GM23248 (cell line): Measurements from ENCODE around the gene BHLHA9. TPM values are rescaled to one million over a fixed set of nuclear protein-coding genes. Genes with fewer than 3 reads are reported as not detected.

ENCODE experiments used
- DNase-seq: peaks from one replicate; pipeline ENCODE4 v3.0.0-alpha.2; 2015
- H2AFZ ChIP-seq: fragments of 200-600 bp; sonication (generic); 2 replicates; pipeline ENCODE4 v1.6.1; 2016; ENCODE audit warnings: antibody characterized with exemption
- H3F3A ChIP-seq: fragments of 200-600 bp; sonication (generic); 2 replicates; pipeline ENCODE4 v1.6.1; 2016; ENCODE audit warnings: mild to moderate bottlenecking, antibody characterized with exemption, mixed run types; ENCODE audit not compliant: insufficient read depth
- H3K27ac ChIP-seq: fragments of 200-600 bp; sonication (generic); 2 replicates; pipeline ENCODE4 v1.5.1; 2016; ENCODE audit warnings: mild to moderate bottlenecking
- H3K27me3 ChIP-seq: fragments of 200-600 bp; sonication (generic); replicated peaks from 2 replicates; pipeline ENCODE4 v1.6.1; 2016; ENCODE audit warnings: mild to moderate bottlenecking; ENCODE audit not compliant: insufficient read depth
- H3K36me3 ChIP-seq: fragments of 200-600 bp; sonication (generic); 2 replicates; pipeline ENCODE4 v1.6.1; 2016; ENCODE audit warnings: low read depth, mild to moderate bottlenecking
- H3K4me1 ChIP-seq: fragments of 200-600 bp; sonication (generic); 2 replicates; pipeline ENCODE4 v1.6.1; 2016; ENCODE audit warnings: mild to moderate bottlenecking; ENCODE audit not compliant: insufficient read depth
- H3K4me2 ChIP-seq: fragments of 200-600 bp; sonication (generic); one replicate; pipeline ENCODE4 v1.6.1; 2016; ENCODE audit warnings: mild to moderate bottlenecking; ENCODE audit not compliant: unreplicated experiment
- H3K4me3 ChIP-seq: fragments of 200-600 bp; sonication (generic); 2 replicates; pipeline ENCODE4 v1.5.1; 2016; ENCODE audit warnings: mild to moderate bottlenecking
- H3K79me2 ChIP-seq: fragments of 200-600 bp; sonication (generic); 2 replicates; pipeline ENCODE4 v1.6.1; 2016; ENCODE audit warnings: mild to moderate bottlenecking; ENCODE audit not compliant: insufficient read depth
- H3K9ac ChIP-seq: fragments of 200-600 bp; sonication (generic); 2 replicates; pipeline ENCODE4 v1.6.1; 2016; ENCODE audit warnings: mild to moderate bottlenecking
- H3K9me2 ChIP-seq: fragments of 200-600 bp; sonication (generic); 2 replicates; pipeline ENCODE4 v1.6.1; 2016; ENCODE audit warnings: mixed run types, mild to moderate bottlenecking, moderate library complexity; ENCODE audit not compliant: insufficient read depth
- H3K9me3 ChIP-seq: fragments of 200-600 bp; sonication (generic); one replicate; pipeline ENCODE4 v1.6.1; 2017; ENCODE audit warnings: low read depth
- H4K20me1 ChIP-seq: fragments of 200-600 bp; sonication (generic); 2 replicates; pipeline ENCODE4 v1.6.0; 2016; ENCODE audit not compliant: insufficient read depth
- EZH2 ChIP-seq: fragments of 200-600 bp; sonication (generic); IDR thresholded peaks from 2 replicates; pipeline ENCODE4 v1.6.1; 2018; ENCODE audit warnings: antibody characterized with exemption, mild to moderate bottlenecking; ENCODE audit not compliant: insufficient read depth, poor library complexity, severe bottlenecking
- EZH2phosphoT487 ChIP-seq: fragments of 200-600 bp; sonication (generic); IDR thresholded peaks from 2 replicates; pipeline ENCODE4 v1.6.1; 2018; ENCODE audit warnings: antibody characterized with exemption, moderate library complexity, mild to moderate bottlenecking, low read depth; ENCODE audit not compliant: insufficient read depth
- WGBS, 2 experiments: methylation state at CpG; one replicate each; pipeline ENCODE4 v1.1.6; 2015 to 2017; ENCODE audit warnings: low lambda C conversion rate in 2 of 2, low coverage in 1 of 2; ENCODE audit errors: missing lambda C conversion rate in 2 of 2; 5-methylcytosine and 5-hydroxymethylcytosine counted together
- in situ Hi-C: fragments of 300-500 bp; cut with MboI; formaldehyde crosslinking; loops from 2 replicates; pipeline ENCODE4 v1.15.0; 2020
- polyA plus RNA-seq: library from polyadenylated mRNA; unstranded; fragments of >200 nt; fragmentation: Nextera tagmentation; extraction: Ambion mirVana; gene quantifications from 2 replicates; pipeline ENCODE4 v1.2.1, GENCODE V29; 2016
- total RNA-seq: library from RNA; depleted of rRNA; stranded (reverse); fragments of >200 nt; shearing (Covaris generic); gene quantifications from 2 replicates; pipeline ENCODE4 v1.2.3, GENCODE V29; 2014

The BHLHA9 gene
- total and polyA plus RNA-seq, 2 experiments from 2014 or later, result not detected

DNA sequence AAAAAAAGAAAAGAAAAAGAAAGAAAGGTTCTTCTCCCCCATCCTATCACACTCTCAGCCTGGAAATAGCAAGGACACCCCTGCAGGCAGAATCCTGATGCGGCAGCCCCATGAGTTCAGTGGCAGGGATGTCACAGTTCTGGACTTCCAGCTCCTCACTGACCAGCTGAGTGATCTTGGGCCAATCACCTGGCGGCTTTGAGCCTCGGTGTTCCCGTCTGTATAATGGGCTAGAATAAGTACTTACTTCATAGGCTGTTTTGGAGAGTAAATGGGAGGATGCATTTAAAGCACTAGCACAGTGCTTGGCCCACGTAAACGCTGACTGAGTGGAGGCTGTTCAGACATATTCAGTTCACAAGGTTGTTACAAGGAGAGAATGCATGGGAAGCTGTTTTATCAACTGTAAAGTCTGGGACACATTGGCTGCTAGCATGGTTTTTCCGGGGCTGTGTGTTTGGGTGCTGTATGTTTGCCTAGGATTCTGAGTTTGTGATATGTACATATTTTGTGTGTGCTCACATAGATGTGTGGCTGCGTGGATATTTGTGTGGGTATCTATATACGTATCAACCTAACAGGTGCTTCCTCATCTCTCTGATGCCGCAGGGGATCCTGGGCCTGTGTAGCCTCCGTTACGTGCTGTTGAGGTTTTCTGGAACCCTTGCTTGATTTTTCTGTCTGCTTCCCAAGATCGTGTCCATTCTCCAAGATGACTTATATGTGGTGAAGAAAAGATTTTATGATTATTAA, 3.4 kb downstream of the BHLHA9 start:
- Histone ChIP-seq H3F3A (peaks cover 6% of the 10 kb centered on the region; the same call in 1 of the 2 replicates), H3K27me3 (peaks cover 16% of the 10 kb centered on the region), H3K4me2 (no peak overlapping the region), H3K27ac (no peak overlapping the region), H2AFZ (no peak overlapping the region), H3K4me1 (0 out of 2 replicates have a peak, but pooled peaks cover 3% of the 10 kb centered on the region), H4K20me1 (no peaks in the 10 kb centered on the region), H3K36me3 (no peaks in the 10 kb centered on the region), H3K4me3 (no peak overlapping the region), H3K9me3 (no peaks in the 10 kb centered on the region), H3K9ac (no peak overlapping the region), H3K79me2 (no peaks in the 10 kb centered on the region), H3K9me2 (no peaks in the 10 kb centered on the region)
- in situ Hi-C loops, result loop anchor here (25.0 kb wide), 1 partner anchor 239 kb away; the partner anchor contains the start of gene INPP5K
- no peak for DNase-seq
- TF ChIP-seq EZH2phosphoT487, result no peak
- TF ChIP-seq EZH2, result no peak
- 74 to 84% methylated on average over 13 of the region's 13 CpGs for WGBS, 2 experiments

DNA sequence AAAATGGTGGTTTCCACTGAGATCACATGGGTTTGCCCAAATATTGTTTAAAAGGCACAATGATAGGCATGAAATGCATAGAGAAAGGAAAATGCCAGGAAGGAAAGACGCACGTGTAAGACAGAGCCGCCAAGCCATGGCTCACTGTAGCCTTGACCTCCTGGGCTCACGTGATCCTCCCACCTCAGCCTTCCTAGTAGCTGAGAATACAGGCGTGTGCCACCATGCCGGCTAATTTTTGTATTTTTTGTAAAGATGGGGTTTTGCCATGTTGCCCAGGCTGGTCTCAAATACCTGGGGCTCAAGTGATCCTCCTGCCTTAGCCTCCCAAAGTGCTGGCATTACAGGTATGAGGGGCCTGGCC, 4.0 kb downstream of the BHLHA9 start:
- Histone ChIP-seq H3K9me2 (no peaks in the 10 kb centered on the region), H3K9me3 (no peaks in the 10 kb centered on the region), H3K4me2 (no peak overlapping the region), H3K79me2 (no peaks in the 10 kb centered on the region), H3K27ac (no peak overlapping the region), H2AFZ (no peak overlapping the region), H3K4me1 (no peaks in the 10 kb centered on the region), H3K4me3 (no peak overlapping the region), H3K27me3 (peaks cover 16% of the 10 kb centered on the region), H4K20me1 (no peaks in the 10 kb centered on the region), H3K9ac (no peak overlapping the region), H3F3A (0 out of 2 replicates have a peak, but pooled peaks cover under 1% of the 10 kb centered on the region), H3K36me3 (no peaks in the 10 kb centered on the region)
- in situ Hi-C loops, result loop anchor here (25.0 kb wide), 1 partner anchor 238 kb away; the partner anchor contains the start of gene INPP5K
- WGBS, 2 experiments, result 80 to 88% methylated on average over 6 of the region's 6 CpGs
- no peak for TF ChIP-seq EZH2phosphoT487
- TF ChIP-seq EZH2, result no peak
- no peak for DNase-seq

DNA sequence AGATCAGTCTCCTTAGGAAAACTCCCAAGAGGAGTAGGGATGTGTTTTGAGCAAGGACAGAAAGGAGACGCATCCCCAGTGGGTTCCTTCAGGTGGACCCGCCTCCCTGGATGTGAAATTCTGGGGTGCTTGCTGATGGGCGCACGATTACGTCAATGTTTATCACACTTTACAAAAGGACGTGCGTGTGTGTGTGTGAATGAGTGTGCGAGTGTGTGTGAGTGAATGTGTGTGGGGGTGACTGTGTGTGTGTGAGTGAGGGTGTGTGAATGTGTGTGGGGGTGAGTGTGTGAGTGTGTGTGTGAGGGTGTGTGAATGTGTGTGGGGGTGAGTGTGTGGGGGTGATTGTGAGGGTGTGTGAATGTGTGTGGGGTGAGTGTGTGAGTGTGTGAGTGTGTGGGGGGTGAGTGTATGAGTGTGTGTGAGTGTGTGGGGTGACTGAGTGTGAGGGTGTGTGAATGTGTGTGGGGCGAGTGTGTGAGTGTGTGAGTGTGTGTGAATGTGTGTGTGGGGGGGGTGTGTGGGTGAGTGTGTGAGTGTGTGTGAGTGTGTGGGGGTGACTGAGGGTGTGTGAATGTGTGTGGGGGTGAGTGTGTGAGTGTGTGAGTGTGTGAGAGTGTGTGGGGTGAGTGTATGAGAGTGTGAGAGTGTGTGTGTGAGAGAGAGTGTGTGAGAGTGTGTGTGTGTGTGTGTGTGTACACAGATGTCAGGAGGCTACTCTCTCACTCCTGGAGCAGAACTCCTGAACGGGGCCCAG, 5.1 kb downstream of the BHLHA9 start:
- Histone ChIP-seq H3K79me2 (no peaks in the 10 kb centered on the region), H3K4me1 (no peaks in the 10 kb centered on the region), H3K27me3 (peaks cover 17% of the 10 kb centered on the region), H3K36me3 (no peaks in the 10 kb centered on the region), H4K20me1 (no peaks in the 10 kb centered on the region), H3K4me3 (no peak overlapping the region), H3K27ac (no peak overlapping the region), H3F3A (no peaks in the 10 kb centered on the region), H3K9me3 (no peaks in the 10 kb centered on the region), H3K9ac (no peak overlapping the region), H3K4me2 (no peak overlapping the region), H3K9me2 (no peaks in the 10 kb centered on the region), H2AFZ (no peak overlapping the region)
- in situ Hi-C loops, result no loop called here
- 67 to 70% methylated on average over 9 to 10 of the region's 10 CpGs for WGBS, 2 experiments
- DNase-seq, result no peak
- no peak for TF ChIP-seq EZH2phosphoT487
- TF ChIP-seq EZH2, result no peak

DNA sequence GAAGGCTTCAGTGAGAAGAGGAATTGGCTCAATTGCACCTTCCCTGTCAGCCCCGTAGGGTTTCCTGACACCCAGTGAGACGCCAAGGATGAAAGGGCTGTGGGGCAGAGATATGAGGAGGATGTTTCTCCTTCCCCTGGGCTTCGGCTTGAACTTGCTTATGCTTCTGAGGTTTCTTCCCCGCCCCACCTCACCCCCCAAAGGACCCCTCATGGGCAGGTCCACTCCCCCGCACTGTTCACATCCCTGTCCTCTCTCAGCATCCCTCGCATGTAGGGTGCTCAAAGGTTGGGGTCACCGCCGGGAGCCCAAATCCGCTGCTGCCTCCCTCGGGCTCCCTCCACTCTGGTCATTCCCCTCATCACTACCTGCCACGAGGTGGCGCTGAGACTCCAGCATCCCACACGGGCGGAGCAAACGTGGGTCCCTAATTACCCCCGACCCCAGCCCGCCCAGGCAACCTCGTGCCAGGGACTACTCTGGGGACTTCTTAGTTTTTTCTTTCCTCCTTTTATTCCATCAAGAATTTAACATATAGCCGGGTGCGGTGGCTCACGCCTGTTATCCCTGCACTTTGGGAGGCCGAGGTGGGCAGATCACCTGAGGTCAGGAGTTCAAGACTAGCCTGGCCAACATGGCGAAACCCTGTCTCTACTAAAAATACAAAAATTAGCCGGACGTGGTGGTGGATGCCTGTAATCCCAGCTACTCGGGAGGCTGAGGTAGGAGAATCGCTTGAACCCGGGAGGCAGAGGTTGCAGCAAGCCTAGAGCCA, 5.9 kb downstream of the BHLHA9 start:
- Histone ChIP-seq H4K20me1 (no peaks in the 10 kb centered on the region), H3K4me2 (no peak overlapping the region), H3K36me3 (no peaks in the 10 kb centered on the region), H2AFZ (no peak overlapping the region), H3K79me2 (no peaks in the 10 kb centered on the region), H3K9me2 (no peaks in the 10 kb centered on the region), H3K4me3 (no peak overlapping the region), H3K9me3 (no peaks in the 10 kb centered on the region), H3K9ac (no peak overlapping the region), H3K27ac (no peak overlapping the region), H3F3A (no peaks in the 10 kb centered on the region), H3K4me1 (no peaks in the 10 kb centered on the region), H3K27me3 (peaks cover 18% of the 10 kb centered on the region)
- DNase-seq, result peak; percentile 67
- WGBS, 2 experiments, result 27 to 30% methylated on average over 24 to 28 of the region's 28 CpGs
- TF ChIP-seq EZH2phosphoT487 (no peak), EZH2 (no peak)
- in situ Hi-C loops, result no loop called here
